Ammon's horn (tissue), 1 donor: ENCODE results near the gene FADS2.

Experiments
- DNase-seq: peaks from one replicate; pipeline ENCODE4 v3.0.0-alpha.2; 2016; ENCODE audit warnings: low spot score

The FADS2 gene

DNA sequence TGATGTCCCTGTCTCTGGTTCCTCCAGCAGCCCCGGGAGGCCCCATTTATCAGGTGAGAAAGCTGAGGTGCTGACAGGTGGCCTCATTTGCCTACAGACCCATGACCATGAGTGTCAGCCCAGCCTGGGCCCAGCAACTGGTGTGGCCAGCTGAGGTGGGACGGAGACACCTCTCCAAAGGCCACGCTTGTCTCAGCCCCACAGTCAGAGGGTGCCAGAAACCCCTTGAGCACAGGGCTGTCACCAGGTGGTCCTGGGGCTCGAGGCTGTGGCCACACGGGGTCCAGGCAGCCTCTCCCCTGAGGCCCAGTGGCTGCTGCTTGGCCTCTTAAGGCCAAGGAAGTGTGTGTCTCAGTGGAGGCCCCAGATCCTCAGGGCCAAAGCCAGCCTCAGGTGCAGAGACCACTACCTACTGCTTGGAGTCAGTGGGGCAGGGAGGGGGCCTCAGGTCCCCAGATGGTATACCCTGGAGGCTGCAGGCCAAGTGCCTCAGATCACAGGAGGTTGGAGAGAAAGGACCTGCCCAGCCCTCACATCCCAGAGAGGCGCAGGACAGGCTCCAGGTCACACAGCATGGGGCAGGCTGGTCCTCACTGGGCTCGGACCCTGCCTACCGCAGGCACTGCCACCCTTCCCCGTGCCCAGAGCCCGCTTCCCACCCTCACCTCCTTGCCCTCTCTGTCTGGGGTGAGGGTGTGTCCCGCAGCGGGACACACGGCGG is 77.9 kb downstream of the FADS2 start:
- DNase-seq = no peak

DNA sequence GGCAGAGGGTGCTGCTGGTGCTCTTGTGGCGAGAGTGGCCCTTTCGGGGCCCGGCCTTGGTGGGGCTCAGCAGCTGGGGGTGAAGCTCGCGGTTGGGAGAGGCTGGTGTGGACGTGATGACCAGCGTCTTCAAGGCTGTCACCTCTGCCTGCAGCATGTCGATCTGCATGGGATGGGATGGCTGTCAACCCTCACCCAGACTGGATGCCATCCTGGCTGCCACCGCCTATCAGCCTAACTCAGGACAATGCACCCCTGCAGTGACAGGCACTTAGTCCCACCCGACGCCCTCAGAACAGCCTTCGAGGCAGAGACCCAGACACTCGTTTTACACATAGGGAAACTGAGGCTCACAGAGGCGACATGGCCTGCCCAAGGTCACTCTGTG is 78.4 kb downstream of the FADS2 start:
- no peak for DNase-seq

- DNase-seq = no peak
Measured at GRCh38 chr11:61907282-61907681, 79.2 kb downstream of the FADS2 start.

DNA sequence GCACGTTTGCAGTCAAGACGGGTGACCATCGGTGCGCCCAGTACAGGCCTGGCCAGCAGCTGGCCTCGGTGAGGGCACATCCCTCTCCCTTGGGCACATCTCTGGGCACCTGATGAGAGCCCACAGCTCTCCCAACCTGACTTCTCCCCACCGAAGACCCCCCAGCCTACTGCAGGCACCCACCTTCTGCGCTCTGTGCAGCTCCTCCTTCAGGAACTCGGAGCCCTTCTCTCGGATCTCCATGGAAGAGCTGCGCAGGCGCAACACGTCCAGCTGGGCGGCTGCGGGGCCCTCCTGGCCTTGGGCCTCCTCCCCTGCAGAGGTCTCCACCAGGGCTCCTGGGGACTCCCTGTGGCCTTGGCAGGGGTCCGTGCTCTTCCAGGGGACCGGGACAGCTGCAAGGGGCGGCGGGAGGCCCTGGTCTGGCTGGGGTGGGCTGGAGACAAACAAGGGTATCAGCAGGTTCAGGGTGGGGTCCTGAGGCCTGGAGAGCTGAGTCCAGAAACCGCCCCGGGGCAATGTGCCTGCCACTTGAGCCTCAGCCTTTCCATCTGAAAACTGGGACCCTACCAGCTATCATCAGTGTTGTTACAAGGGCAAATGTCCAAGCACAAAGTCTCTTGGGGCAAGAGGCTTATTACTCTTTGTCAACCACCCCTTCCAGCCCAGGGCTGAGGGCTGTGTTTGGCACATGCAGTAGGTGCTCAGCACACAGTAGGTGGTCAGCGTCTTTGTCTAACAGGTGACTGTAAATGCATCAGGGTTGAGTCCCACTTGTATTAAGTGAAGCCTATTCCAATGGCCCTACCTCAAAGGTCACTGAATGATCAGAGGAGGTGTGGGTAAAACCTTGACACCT is 80.0 kb downstream of the FADS2 start:
- no peak for DNase-seq

GRCh38 chr11:61908730-61909316 is 80.7 kb downstream of the FADS2 start:
- DNase-seq = peak; percentile 47

- no peak for DNase-seq
Measured at GRCh38 chr11:61910187-61911127, 82.4 kb downstream of the FADS2 start.

DNA sequence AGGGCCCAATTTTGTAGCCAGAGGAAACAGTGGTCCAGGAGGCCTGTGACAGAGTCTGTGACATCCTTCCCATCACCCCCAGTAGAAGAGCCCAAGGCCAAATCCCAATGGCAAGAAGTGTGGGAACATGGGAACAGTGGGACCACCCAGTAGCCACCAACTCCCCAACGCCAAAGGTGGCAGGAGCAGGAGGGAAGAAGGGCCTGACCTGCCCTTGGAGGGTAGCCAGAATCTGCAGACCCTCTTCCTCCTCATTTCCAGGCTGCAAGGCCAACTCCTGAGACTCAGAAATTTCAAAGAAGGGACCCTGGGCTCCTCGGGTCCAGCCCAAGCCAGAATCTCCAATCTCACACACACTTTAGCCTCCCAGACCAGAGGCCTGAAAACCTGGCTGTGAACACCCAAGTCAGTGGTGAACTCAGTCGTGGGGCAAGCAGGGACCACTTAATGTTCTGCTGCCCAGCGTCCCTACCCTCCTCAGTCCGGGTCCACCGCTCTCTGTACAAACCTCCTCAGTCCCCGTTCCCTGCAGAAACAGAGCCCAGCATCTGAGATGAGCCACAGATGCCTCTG is 83.1 kb downstream of the FADS2 start:
- no peak for DNase-seq

GRCh38 chr11:61911701-61912529 is 83.8 kb downstream of the FADS2 start:
- DNase-seq = no peak

- DNase-seq = peak; percentile 80
Measured at GRCh38 chr11:61912530-61912898, 84.4 kb downstream of the FADS2 start.

DNA sequence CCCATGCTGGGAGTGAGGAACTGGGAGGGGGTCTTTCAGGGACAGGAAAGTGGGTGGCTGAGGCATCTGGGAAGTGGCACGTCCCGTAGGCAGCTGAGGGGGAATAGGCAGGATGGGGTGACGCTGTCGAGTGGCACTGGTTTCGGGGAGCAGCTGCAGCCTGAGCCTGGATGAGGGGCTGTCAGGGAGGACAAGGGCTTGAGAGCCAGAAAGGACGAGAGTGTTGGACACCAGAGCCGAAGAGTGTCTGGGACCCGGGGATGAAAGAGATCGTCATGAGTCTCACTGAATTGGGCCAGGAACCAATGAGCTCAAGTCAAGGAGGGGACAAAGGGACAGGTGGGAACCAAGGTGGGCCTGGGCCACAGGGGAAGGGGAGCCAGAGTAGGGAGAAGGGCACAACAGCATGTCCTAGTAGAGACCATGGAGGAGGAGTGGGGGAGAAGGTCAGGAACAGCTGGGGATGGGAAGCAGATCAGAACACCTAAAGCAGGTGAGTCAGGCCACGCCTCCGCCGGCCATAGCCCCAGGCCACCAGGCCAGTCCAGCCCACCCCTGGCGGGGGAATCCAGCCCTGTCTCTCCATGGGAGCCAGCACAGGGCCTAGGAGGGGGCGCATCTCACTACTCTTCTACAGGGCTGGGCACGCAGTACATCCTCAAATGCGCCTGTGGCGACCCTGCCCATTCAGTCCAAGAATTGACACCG is 85.0 kb downstream of the FADS2 start:
- DNase-seq = no peak

DNA sequence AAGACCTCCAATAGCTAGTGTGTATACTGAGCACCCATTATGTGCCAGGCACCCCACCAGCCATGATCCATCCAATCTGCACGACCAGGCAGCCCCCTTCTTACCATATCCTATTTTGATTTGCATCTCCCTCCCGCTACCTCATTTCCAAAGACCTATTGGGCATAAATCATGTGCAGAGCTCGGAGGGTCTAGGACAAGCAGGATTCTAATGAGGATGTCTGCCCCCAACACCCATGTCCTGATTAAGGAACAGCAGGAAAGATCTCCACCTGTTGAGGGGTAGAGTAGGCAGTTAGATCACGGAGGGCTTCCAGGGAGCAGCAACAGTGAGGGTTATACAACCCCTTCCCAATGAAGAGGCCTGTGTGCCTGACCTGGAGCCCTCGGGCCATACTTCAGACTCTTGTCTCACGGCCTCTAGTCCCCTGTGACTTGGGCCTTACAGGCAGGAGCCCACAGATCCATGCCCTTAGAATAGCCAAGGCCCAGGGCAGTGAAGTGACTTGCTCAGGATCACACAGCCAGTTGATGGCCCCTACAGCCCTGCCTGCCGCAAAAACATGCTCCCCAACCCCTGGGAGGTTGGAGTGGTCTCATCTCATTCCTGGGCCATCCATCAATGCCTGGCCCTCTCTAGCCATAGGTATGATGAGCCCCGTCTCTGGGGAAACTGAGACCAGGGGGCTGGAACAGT is 85.7 kb downstream of the FADS2 start:
- no peak for DNase-seq

DNA sequence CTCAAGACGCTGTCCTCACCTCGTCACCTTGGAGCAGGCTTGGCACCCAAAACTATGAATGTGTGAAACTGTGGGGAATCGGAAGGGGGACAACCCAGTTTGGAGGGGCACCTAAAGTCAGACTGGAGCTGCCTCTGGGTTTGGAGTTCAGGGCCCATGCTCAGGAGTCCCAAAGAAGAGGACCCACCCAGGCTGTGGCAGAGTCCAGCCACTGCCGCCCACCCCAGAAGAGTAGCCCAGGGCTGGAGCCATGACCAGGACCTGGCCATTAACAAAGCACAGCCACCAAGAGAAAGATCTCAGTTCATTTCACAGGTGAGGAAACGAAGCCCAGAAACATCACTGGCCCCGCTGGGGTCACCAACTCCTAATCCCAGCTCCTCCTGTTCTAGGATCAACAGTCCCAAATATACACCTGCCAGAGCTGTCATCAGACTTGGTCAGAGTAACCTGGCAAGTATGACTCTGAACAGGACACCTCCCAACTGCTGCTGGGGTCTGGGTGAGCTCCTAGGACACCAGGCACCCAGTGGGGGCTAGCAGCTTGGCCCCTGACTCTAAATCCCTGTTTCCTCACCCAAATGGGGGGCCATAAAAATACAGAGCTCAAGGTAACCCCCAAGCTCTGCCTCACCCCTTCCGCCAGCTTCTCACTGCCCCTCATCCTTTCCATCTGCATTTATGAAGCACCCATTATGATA is 86.5 kb downstream of the FADS2 start:
- DNase-seq = no peak

- no peak for DNase-seq
Measured at GRCh38 chr11:61916737-61917333, 88.7 kb downstream of the FADS2 start.
